ENCODE results near the gene ACADVL.

Gene ACADVL

DNA sequence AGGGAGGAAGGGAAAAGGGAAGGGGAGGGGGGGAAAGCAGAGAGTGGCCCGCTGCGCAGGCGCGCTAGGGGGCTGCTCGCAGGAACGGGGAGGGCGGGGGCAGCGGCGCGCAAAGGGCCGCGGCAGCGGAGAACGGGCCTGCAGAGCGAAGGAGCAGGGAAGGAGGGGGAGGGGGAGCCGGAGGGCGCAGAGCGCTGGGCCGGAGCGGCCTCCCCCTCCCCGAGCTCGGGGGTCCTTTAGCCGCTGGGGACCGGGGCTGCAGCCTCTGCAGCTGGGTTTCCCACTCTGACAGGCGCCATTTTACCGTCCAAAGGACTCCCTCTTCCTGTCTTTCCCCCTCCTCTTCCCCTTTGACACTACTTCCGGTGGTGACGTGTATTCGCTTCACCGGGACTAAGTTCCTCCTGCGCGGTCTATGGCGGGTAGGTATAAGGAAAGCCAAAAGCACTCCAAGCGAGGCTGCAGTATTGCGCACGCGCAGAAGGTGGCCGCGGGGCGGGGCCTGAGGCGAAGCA lies 32.0 kb downstream of the ACADVL start, which contains the start of gene CTDNEP1:
Gene CTDNEP1, minus strand, starts transcription at position 74 of the 515 bp plus-strand sequence. CDS start 438 bp downstream, outside the sequence.
- DNase-seq (ENCODE audit: low read depth in 2 of 2), result peak; percentile 99

DNA sequence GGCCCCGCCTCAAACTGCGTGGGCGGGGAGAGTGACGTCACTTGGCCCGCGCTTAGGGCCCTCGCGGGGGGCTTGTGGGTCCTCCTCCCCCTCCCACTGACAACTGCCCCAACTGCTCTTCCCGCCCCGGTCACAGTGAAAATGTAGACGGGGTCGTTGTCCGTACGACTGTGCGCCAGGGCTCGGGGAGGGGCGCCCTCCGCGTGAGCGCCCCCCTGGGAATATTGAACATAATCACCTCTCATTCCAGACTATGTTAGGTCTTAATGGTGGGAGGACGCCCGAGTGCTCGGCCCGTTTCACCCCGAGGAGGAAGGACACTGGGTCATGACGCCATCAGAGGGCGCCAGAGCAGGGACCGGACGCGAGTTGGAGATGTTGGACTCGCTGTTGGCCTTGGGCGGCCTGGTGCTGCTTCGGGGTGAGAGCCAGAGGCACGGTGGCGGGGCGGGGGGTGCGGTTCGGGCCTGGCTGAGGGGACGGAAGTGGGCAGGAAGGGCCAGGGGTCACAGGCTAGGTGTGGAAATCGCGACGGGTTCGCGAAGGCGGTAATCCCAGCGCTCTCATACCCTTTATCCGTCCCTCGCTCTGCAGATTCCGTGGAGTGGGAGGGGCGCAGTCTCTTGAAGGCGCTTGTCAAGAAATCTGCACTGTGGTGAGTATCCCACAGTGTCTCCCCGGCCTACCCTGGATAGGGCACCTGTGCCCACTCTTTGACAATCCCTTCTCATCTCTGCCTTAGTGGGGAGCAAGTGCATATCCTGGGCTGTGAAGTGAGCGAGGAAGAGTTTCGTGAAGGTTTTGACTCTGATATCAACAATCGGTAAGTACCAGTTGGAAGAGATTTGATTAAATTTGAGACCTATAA lies 32.7 kb downstream of the ACADVL start, which contains the start of gene ELP5:
Gene ELP5, plus strand, starts transcription at position 40 of the 868 bp plus-strand sequence. Its CDS starts 336 bp downstream, at position 376.
- peak; percentile 85 to 88 for DNase-seq (ENCODE audit: low read depth in 2 of 2)

DNA sequence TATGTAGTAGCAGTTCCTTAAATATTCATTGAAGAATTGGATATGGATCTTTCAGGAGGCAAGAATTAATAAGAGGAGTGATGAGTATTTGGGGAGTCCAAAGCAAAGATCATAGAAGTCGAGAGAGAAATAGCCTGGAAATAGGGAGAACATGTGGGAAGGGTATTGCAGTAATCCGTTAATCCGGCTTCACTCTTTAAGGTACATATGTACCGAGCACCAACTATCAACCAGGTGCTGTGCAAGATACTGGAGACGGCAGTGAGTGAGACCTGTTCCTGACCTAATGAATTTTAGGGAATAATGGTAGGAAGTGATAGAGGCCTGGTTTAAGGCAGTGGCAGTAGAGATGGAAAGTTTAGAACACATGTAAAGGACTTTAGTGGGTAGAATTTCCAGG lies 33.3 kb downstream of the ACADVL start:
- DNase-seq (ENCODE audit: low read depth in 2 of 2), result no peak

DNA sequence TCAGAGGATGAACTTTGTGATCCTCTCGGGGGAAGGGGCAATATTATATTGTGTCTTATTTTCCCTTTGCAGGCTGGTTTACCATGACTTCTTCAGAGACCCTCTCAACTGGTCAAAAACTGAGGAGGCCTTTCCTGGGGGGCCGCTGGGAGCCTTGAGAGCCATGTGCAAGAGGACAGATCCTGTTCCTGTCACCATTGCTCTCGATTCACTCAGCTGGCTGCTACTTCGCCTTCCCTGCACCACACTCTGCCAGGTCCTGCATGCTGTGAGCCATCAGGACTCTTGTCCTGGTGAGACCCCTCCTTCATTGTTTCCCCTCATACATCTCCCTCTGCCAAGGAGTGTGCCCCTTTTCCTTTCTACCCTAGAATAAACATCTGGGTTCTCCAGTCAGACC lies 34.8 kb downstream of the ACADVL start:
- no peak for DNase-seq (ENCODE audit: low read depth in 2 of 2)

DNA sequence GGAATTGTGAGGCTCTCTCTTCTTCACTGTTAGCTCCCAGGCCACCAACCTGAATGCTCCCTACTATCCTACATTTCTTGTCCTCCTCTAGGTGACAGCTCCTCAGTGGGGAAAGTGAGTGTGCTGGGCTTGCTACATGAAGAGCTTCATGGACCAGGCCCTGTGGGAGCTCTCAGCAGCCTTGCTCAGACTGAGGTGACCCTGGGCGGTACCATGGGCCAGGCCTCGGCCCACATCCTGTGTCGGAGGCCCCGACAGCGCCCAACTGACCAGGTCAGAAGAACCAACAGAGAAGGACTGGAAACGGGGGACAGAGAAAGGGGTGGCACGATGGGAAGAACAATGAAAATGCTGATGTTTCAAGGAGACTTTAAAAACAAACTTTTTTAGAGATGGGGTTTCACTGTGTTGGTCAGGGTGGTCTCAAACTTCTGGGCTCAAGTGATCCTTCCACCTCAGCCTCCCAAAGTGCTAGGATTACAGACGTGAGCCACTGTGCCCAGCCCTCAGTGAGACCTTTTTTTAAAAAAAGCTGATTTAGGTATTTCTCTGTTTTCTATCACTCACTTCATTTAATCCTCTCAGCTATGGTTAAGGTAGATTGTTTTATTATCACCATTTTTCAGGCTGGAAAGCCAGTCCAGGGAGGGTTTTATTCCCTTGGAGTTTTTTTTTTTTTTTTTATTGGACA lies 37.2 kb downstream of the ACADVL start:
- no peak for DNase-seq (ENCODE audit: low read depth in 2 of 2)

DNA sequence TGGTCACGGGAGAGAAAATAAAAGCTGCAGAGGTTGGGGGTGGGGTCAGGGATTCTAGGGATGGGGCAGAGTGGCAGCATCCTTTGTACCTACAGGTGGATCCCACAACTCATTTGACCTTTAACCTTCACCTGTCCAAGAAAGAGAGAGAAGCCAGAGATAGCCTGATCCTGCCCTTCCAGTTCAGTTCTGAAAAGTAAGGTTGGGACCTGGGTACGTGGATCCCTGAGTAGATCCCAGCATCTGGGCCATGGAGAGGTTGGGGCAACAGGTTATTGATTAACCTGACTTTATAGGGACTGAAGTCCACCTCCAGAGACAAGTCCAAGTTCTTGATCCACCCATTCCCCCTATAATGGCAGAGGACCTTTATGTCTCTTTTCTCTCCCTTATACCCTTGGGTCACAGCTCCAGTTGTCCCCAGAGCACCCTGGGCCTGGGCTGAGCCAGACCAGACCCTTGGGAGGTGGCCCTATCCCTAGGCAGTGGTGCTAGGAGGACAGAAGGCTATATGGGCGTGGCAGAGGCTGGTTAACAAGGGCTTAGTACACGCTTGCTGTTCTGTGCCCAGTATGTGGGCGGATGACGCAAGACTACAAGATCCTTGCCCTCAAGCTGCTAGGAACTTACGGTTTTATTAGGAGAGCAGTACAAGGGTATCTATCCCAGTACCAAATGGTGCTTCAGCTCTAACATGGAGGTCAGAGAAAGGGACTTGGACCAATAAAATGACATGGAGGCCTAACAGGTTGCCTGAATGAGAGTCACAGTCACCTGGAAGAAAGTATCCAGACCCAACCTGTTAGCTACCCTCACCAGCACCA lies 39.2 kb downstream of the ACADVL start:
- DNase-seq (ENCODE audit: low read depth in 2 of 2), result no peak

DNA sequence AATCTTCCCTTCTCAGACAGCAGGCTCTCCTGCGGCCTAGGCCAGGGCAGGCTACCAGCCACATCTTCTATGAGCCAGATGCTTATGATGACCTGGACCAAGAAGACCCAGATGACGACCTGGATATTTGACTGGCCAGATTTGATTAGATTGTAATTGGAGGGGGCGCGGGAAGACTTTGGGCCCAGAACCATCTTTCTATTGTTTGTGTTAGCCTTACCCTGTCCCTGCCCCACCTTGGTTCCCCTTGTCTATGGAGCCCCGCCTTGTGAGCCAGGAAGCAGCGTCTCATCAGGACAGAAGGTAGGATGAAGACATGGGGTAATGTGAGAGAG lies 39.8 kb downstream of the ACADVL start:
- DNase-seq (ENCODE audit: low read depth in 2 of 2), result no peak

DNA sequence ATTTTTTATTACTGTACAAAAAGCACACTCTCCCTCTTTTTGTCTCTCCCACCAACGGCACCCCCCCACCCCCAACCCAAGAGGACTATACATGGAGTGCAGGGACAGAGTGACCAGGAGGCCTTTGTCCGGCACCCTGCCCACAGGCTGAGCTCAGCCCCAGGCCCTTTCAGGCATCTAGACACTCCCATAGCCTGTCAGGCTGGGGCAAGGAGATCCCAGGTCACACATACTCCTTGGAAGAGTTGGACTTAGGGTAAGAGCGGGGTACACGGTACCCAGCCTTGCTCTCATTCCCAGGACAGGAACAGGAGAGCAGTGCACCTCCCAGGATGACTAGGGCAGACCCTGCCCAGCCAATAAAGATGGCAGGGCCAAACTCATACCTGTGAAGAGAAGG lies 40.4 kb downstream of the ACADVL start:
- DNase-seq (ENCODE audit: low read depth in 2 of 2), result no peak

DNA sequence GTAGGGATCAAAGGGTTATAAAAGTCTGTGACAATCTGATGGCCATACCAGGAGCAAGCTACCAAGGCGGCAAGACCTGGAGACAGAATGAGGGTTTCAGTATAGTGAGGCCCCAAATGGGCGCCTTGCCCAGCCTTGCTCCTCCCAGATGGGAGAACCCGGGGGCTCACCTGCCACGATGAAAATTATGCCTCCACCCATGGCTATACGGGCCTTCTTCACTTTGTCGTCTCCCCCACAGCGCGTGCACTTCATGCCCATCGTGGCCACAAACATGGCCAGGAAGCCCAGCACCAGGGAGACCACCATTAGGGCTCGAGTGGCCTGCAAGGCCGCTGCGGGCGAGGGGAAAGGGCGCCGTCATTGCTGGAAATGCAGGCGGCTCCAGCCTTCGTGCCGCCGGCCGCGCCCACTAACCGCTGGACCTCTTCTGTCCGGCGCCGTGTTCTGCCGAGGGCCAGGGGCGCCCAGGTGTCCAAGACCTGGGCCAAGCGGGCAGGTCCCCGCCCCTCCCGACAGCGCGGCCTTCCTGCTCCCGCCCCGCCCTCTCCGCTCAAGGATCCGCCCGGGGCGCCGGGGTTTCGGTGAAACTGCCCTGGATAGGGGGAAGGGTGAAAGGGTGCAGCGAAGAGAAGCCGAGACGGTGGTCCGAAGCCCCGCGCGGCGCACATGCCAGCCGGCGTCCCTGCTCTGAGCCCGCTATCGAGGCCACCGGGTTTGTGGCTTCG lies 41.1 kb downstream of the ACADVL start:
- no peak for DNase-seq (ENCODE audit: low read depth in 2 of 2)

DNA sequence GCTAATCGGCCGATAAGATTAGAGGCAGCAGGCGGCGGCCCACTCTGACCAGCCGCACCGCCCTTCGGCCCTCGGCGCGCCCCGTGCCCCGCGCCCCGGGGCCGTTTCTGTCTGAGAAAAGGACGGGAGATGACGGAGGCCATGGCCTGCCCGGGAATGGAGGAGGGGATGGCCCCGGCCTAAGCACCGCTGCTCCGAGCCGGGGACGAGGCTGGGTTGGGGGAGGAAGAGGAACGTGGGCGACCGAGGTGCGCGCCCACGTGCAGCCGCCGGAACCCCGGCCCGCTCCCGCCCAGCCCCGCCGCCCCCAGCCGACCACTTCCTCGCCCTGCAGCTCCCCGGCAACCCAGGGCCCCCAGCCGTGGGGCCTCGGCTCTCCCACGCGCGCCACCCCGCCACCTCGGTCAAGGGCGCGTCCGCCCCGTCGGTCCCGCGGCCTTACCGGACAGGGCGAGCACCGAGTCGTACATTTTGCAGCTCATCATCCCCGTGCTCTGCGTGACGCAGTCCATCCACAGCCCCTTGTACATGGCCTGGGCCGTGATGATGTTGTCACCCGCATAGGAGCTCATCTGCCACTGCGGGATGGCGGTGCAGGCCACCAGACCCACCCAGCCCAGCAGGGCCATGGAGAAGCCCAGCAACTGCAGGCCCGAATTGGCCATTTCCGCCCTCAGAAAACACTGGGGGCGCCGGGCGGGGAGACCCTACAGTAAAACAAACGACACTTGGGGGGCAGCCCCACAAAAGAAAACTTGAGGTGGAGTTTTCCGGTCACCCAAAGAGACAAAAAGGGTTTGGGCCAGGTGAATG lies 41.8 kb downstream of the ACADVL start:
- DNase-seq (ENCODE audit: low read depth in 2 of 2), result no peak

DNA sequence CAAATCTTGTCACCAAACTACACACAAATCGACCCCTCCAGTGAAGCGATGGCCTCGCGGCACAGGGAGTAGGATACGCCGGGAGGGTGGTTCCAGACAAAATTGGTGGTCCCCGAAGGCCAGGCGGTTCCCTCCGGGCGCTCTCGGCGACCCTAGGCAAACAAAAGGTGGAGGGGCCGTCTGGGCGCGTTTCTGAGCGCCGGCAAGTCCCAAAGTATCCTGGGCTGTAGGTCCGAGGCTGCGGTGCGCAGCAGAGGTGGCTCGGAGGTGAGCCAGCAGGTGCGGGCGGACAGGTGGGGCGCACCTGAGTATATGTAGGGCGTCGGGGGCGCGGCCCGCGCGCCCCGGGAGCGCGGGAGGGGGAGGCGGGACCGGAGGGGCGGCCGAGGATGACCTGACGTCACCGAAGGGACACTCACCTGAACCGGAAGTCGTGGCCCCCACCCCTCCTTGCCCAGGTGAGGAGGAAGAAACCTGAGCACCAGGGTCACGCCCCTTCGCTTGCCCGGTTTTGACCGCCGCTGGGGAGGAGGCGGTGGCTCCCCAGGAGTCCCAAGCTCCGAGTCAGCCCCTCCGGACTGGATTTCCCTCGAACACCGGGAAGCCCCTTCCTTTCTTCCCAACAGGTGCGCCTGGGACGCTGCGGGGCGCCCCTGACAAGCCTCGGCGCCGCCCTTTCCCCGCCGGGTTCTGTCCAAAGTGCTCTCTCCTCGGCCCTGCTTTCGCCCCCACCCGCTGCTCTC lies 42.6 kb downstream of the ACADVL start, which contains the start of gene CLDN7:
Gene CLDN7, minus strand, starts transcription at position 287 of the 743 bp plus-strand sequence. CDS start 435 bp downstream, outside the sequence.
- no peak for DNase-seq (ENCODE audit: low read depth in 2 of 2)

DNA sequence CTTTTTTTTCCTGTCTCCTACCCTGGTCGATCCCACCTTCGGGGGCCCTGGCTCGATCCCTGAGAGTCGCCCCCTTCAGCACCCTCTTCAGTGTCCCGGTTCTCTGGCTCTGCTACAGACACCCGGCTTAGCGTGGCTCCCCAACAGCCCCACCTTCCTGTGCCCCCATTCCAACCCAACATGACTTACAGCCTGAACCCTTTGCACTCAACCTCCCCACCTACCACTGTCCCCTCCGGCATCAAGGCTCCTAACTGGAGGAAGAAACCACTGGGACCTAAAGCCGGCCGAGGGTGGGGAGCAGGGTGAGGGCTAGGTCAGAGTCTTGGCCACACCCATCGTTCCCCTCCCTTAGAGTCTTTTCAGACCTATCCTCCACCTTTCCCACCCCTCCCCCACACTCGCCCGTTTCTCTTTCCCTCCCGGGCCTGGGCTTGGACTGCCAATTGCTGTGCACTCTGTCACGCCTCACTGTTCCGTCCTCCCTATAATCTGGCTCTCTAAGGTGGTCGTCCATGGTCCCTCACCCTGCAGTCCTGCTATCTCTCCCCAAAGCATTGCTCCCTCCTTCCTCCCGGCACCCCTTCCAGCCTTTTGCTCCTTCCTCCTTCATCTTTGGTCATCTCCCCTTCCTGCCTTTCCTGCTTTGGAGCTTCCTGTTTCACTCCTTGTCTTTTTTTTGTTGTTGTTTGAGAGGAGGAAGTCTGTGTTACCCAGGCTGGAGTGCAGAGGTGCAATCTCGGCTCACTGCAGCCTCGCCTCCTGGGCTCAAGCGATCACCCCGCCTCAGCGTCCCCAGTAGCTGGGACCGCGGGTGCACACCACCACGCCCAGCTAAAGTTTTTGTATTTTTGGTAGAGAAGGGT lies 43.4 kb downstream of the ACADVL start:
- DNase-seq (ENCODE audit: low read depth in 2 of 2), result no peak

DNA sequence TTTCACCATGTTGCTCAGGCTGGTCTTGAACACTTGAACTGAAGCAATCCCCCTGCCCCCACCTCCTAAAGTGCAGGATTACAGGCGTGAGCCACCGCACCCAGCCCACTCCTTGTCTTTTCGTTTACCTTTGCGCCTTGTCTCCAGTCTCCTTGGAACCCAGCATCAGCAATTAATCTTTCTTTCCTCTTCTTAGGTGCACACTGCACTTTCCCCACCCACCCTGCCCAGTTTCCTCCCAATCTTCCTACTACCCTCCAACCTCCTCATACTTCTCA lies 44.0 kb downstream of the ACADVL start:
- no peak for DNase-seq (ENCODE audit: low read depth in 2 of 2)

DNA sequence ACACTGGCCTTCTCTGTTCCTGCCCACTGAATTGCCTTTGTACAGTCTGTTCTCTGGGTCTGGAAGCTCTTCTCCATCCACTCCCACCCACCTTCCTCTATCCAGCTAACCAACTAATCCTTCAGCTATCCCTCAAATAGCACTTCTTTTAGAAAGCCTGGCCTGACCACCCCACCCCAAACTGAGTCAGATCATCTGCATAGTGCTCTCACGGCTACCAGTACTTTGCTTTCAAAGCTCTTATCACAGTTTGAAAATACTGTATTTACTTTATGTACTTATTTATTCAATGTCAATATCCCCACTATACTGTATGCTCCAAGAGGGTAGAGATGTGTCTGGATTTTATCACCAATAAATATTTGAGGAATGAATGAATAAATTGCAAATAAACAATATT lies 47.0 kb downstream of the ACADVL start:
- DNase-seq (ENCODE audit: low read depth in 2 of 2), result no peak

Data from fibroblast of skin of left biceps (primary cell).